BJ (cell line): ENCODE results near the gene RBM38. TPM values are rescaled to one million over a fixed set of nuclear protein-coding genes. Genes with fewer than 3 reads are reported as not detected.

Source experiments
- CTCF ChIA-PET: fragments of 350-600 bp; formaldehyde crosslinking; extraction: SDS; loops from one replicate; lab custom pipeline; 2021; ENCODE audit warnings: antibody characterized with exemption, inconsistent platforms; lab: Yijun Ruan, JAX
- POLR2A ChIA-PET: fragments of 300-600 bp; sonication (Branson Sonifier 250); formaldehyde crosslinking; extraction: SDS; loops from one replicate; lab custom pipeline; 2021; ENCODE audit warnings: antibody characterized with exemption; lab: Charles Lee
- DNase-seq: peaks from one replicate; pipeline ENCODE4 v3.0.0-alpha.2; 2011; ENCODE audit warnings: low read depth
- H3K27me3 ChIP-seq: 2 replicates; pipeline ENCODE4 v1.6.0; 2011; ENCODE audit warnings: low read length; ENCODE audit not compliant: control insufficient read depth, insufficient read depth
- H3K36me3 ChIP-seq: 2 replicates; pipeline ENCODE4 v1.5.1; 2011; ENCODE audit warnings: low read length; ENCODE audit not compliant: control insufficient read depth, insufficient read depth
- H3K4me3 ChIP-seq: 2 replicates; pipeline ENCODE4 v1.5.1; 2011; ENCODE audit warnings: low read depth, mild to moderate bottlenecking, control low read depth, low read length
- polyA plus RNA-seq: library from polyadenylated mRNA; depleted of rRNA; stranded (reverse); fragments of >200 nt; gene quantifications from 2 replicates; pipeline ENCODE4 v1.2.3, GENCODE V29; 2011
- TF ChIP-seq, protein P1 (sequence below): IDR thresholded peaks from 2 replicates; pipeline ENCODE4 v1.5.1; 2011; ENCODE audit warnings: low read depth, mild to moderate bottlenecking, control low read depth, inconsistent platforms, low read length, moderate library complexity; ENCODE audit not compliant: insufficient read depth

RBM38 gene
- polyA plus RNA-seq, 1 experiment = 5.2 TPM

DNA sequence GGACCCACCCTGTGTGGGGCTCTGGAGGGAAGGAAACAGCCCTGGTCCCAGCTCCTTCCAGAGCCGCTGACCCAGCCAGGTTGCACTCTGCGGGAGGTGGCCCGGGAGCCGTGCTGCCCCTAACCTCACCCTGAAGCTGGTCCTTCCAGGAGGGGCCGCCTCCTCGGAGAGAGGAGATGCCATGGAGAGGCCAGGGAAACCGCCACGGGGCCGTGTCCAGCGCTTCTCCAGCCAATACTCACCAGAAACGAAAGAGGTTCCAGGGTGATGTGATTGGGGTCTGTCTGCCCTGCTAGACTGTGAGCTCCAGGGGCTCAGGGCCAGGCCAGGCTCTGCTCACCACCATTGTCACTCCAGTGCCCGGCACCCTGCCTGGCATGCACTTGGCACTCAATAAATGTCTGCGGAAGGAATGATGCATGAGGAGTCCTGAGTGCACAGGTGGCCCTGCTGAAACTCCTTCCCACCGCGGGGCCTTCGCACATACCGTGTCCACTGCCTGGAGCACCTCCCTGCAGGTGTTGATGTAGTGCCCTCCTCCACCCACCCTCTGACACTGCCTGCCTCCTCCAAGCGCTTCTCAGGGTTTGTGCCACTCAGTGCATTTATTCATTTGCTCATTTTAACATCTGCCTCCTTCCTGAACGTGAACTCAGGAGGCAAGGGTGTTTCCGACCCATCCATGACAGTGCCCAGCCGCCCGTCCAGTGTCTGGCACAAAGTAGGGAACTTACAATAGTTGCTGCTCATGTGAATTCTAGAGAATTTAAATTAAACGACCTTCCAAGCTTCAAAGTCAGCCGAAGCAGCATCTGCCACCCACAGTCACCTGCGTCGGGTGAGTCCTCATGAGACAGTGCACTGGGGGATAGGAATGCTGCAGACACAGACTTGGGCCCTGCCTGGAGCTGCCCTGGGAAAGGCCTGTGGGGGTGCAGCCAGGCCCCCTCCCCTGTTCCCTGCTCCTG lies 30.3 kb downstream of the RBM38 start:
- TF ChIP-seq, protein P1, sequence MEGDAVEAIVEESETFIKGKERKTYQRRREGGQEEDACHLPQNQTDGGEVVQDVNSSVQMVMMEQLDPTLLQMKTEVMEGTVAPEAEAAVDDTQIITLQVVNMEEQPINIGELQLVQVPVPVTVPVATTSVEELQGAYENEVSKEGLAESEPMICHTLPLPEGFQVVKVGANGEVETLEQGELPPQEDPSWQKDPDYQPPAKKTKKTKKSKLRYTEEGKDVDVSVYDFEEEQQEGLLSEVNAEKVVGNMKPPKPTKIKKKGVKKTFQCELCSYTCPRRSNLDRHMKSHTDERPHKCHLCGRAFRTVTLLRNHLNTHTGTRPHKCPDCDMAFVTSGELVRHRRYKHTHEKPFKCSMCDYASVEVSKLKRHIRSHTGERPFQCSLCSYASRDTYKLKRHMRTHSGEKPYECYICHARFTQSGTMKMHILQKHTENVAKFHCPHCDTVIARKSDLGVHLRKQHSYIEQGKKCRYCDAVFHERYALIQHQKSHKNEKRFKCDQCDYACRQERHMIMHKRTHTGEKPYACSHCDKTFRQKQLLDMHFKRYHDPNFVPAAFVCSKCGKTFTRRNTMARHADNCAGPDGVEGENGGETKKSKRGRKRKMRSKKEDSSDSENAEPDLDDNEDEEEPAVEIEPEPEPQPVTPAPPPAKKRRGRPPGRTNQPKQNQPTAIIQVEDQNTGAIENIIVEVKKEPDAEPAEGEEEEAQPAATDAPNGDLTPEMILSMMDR = no peak
- no peak for DNase-seq
- Histone ChIP-seq H3K4me3 (no peak overlapping the region), H3K27me3 (peaks cover 9% of the 10 kb centered on the region; the same call in 1 of the 2 replicates), H3K36me3 (no peaks in the 10 kb centered on the region)
- ChIA-PET CTCF (no interaction called here), POLR2A (no interaction called here)

DNA sequence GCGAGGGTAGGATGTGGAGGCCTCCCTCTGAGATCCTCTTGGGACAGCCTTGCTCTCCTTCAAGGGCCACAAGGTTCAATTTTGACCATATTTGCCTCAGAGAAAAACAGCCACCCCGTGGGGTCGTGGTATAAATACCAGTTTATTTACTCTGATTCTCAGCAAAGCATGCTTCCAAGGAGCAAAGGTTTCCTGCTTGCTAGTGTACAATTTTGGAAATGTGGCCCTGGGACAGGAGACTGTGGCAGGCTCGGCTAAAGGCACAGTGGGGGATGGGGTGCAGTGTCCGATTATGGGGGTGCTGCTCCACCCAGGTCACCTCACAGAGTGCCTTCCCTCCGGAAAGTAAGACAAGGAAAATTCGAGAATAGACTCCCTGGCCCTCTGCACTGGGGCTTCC lies 31.1 kb downstream of the RBM38 start:
- POLR2A ChIA-PET = no interaction called here
- peaks cover 11% of the 10 kb centered on the region for H3K27me3 ChIP-seq
- TF ChIP-seq, protein P1 = no peak
- H3K4me3 ChIP-seq = no peak overlapping the region
- no peaks in the 10 kb centered on the region for H3K36me3 ChIP-seq
- DNase-seq = no peak
- CTCF ChIA-PET = no interaction called here

DNA sequence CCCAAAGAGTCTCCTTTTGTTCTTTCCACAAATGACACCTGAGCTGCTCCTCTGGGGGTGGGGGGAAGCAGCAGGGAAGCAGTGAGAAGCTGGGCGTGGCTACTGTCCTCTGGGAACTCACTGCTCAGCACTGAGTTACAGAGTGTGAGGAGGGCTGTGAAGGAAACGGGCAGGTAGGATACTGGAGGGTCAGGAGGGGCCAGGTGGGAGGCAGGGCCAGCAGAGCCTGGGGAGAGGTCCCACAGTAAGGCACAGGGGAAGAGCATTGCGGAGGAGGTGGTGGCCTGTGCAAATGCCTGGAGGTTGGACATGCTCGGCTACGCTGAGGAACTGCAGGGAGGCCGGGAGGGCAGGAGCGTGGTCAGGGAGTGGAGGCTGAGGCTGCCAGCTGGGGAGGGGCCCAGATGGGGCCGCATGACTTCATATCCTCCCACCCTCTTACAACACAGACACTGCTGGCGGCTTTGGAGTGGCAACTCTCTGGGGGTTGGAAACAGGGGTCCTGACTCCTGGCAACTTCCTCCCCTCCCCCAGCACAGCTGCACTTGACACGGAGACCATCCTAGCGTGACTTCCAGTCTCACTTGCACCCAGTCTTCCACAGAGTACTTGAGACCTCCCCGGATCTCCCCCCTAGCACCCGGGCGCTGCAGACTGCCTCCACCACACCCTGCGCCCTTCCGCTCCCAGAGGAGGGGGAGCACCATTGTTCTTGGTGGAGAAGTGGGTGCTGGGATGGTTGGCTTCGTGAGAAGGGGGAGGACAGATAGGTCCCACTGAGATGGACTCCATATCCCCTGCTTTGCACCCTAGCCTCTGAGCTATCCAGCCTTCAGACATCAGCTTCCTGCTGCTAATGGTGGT lies 34.2 kb downstream of the RBM38 start:
- ChIA-PET POLR2A (no interaction called here), CTCF (interaction anchor here (1.1 kb wide), 1 partner anchor 70 kb away, joined by 4 read pairs; no protein-coding TSS in a partner anchor)
- no peak for DNase-seq
- H3K36me3 ChIP-seq = no peaks in the 10 kb centered on the region
- peaks cover 7% of the 10 kb centered on the region for H3K27me3 ChIP-seq
- TF ChIP-seq, protein P1 = no peak
- no peak overlapping the region for H3K4me3 ChIP-seq

DNA sequence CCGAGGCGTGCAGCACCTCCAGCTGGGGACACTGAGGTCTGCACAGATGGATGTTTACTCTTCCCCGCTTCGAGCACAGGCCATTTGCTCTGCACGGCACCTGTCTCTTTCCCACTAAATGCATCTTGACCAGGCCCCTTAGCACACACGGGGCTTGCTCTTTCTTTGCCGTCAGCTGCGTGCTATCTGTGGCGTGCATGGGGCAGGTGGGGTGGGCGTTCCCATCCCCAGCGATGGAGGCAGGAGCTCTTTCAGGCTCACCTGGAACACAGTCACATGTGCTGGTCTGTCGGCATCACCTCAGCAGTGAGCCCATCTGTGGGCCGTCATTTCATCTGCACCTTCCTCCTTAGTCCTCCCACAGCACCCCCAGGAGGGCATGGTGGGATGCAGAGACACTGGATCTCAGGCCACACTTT lies 35.1 kb downstream of the RBM38 start:
- Histone ChIP-seq H3K4me3 (no peak overlapping the region), H3K36me3 (no peaks in the 10 kb centered on the region), H3K27me3 (peaks cover 7% of the 10 kb centered on the region)
- CTCF ChIA-PET = interaction anchor here (0.9 to 1.1 kb wide), 2 partner anchors 9 to 69 kb away, joined by 3 to 4 read pairs; no protein-coding TSS in a partner anchor
- TF ChIP-seq, protein P1 = no peak
- no peak for DNase-seq
- POLR2A ChIA-PET = no interaction called here
